ENCODE data around the gene PACSIN1.

The PACSIN1 gene

GRCh38 chr6:34515473-34516387 is 49.9 kb downstream of the PACSIN1 start:
- no peak for DNase-seq

- DNase-seq: no peak
These were observed 50.8 kb downstream of the PACSIN1 start for GRCh38 chr6:34516391-34517324.

DNA sequence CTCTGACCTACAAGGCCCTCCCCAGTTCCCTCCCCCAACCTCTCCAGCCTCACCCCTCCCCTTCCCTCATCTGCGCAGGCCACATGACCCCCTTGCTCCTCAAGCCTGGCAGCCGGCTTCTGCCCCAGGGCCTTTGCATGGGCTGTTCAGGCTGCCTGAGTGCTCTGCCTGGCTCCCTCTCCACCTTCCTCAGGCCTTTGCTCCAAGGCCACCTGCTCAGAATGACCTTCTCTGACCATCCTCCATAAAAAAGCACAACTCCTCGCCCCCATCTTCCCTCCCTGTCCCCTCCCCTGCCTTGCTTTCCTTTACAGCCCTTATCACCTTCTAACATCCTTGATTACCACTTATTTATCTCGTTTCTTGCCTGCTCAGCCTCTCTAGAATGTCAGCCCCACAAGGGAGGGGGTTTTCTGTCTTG is 51.6 kb downstream of the PACSIN1 start:
- DNase-seq: no peak

GRCh38 chr6:34517966-34518365 is 52.1 kb downstream of the PACSIN1 start:
- DNase-seq: no peak

DNA sequence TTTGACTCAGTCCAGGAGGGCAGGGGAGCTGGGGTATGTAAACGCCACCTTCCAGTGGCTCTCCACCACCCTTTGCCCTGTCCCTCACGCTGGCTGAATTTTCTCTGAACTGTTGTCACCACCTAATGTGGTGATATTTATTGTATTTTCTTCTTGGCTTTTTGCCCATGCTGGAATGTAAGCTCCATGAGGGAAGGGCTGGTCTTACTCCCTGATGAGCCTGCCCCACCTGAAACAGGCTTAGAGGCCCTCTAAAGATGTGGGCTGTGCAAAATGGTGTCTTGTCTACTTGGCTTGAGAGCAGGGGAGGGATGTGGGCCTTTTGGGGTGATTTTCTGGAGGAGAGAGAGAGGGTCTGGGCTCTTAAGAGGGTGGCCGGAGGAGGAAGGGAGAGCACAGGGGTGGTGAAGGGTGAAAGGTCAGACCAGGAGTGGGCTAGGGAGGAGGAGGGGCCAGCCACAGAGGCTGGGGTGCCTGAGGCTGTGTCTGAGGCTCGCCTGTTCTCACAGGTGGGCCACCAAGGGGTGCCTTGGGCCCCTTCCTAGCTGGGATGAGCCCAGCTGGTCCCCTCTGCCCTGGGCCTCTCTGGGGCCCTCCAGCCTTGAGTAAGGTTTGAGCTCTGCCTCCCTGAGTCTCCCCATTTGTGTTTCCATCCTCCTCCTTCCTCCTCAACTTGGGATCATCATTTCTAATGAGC is 52.9 kb downstream of the PACSIN1 start:
- no peak for DNase-seq

DNA sequence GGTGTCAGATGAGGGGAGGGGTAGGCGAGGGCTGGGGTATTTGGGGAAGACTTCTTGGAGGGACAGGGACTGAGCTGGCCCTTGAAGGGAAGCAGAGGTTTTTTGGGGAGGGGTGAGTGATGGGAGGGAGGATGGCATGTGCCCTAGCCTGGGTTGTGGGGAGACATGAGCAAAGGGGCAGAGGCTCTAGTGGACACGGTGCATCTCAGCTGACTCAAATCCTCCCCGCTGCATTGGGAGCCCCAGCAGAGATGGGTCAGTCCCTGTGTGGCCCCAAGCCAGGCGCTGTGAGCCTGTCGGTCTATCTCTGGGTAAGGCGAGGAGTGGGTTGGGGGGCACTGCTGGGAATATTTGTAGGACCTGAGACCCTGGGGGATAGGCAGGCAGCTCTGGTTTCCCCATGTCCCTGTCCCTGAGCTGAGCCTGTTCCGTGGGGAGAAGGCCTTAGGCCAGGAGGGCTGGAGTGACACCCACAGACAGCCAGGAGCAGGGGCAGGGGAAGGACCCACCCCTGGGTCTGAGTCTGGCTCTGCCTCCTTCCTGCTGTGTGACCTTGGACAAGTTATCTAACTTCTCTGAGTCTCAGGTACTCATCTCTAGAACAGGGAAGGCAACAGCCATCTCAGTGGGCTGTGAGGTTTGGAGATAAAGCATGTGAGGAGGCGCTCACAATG is 54.2 kb downstream of the PACSIN1 start:
- DNase-seq: no peak

- no peak for DNase-seq
These were observed 55.0 kb downstream of the PACSIN1 start for GRCh38 chr6:34520645-34521462.

GRCh38 chr6:34521463-34522285 is 55.8 kb downstream of the PACSIN1 start:
- DNase-seq: no peak

DNA sequence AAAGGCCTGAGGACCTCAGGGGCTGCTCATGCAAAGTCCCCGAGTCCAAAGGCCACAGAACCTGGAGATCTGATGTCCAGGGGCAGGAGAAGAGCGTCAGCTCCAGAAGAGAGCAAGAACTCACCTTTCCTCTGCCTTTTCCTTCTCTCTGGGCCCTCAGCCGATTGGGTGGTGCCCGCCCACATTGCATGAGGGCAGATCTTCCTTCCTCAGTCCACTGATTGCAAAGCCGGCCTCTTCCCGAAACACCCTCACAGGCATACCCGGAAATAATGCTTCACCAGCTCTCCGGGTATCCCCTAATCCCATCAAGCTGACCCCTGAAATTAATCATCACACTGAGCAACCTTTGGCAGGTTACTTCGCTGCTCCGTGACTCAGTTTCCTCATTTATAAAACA is 56.9 kb downstream of the PACSIN1 start:
- DNase-seq: no peak

GRCh38 chr6:34523441-34524206 is 57.7 kb downstream of the PACSIN1 start:
- no peak for DNase-seq

DNA sequence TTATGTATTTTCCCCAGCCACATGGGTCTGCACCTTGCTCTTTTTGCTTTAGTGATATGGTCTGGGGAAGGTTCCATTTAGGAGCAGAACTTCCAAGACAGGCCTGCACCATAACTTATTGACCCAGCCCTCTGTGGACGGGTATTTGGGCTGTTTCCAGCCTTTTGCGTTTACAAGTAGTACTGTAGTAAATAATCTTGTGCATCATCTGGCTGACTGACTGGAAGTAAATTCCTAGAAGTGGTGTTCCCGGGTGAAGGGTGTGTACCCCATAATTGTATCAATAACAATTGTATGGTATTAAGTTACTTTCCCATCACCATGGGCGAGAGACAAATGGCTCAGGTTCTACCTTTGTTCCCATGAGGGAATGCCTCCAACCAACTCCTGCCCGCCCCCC is 58.6 kb downstream of the PACSIN1 start:
- DNase-seq: no peak

GRCh38 chr6:34524971-34525370 is 59.1 kb downstream of the PACSIN1 start:
- DNase-seq: no peak

DNA sequence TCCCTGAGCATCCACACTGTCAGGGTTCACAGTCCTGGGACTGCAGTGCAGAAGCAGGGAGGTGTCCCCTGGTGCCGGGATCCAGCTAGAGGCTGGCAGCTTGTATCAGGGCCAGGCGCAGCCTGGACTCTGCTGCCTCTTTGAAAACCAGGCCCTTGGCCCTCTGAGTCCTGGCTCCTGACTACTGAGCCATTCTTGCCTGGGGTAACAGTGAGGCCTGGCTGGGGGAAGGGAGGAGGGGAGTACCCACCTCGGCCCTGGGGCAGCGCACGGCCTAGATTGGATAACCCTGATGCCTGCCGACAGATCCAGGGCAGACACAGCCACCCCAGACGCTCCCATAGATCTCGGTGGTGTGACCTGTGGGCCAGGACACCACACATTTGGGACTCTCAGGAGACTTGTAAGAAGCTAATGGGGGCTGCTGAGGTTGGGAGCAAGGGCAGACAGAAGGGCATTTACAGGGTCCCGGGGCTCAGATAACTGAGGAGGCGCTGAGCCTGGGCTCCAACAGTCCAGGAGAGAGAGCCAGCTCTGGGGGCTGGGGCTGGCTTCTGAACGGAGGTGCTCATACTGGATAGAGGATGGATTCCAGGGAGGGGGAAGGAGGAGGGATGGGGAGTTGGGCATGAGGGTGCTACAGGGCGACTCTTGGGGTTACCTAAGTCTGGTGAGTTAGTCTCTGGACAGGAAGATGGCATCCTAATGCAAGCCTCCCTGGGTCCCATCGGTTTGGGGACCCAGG is 59.7 kb downstream of the PACSIN1 start:
- no peak for DNase-seq

DNA sequence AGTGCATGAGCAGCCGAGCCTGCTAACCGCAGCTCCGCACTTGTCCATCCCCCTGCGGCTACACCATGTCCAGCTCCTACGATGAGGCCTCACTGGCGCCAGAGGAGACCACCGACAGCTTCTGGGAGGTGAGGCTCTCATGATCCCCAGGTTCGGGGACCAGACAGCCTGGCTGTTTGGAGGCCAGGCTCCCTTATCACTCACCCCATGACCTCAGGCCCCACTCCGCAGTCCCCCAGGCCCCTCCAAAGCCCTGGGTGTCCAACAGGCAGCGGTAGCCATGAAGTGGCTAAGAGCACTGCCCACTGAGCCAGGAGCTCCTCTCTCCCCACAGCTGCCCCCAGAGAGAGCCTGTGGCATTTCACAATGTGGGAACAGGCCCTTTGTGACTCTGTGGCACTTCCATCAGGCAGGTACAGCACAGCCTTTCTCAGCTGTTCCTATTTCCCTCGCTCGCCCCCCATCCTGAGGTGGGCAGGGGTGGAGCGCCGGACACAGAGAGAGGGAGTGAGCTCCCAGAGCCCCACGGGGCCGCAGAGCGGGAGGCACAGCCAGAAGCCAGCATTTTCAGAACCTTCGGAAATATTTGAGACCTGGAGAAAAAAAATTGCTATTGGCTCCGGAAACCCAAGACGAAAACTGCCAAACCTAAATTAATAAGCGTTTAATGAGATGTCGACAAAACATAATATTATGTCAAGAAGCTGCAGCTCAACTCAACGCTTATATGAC is 60.5 kb downstream of the PACSIN1 start:
- no peak for DNase-seq

GRCh38 chr6:34526992-34527728 is 61.3 kb downstream of the PACSIN1 start:
- DNase-seq: peak; percentile 72

- no peak for DNase-seq
These were observed 62.1 kb downstream of the PACSIN1 start for GRCh38 chr6:34527751-34528670.

Measured in NCI-H446 treated with DMSO at 0.1 percent for 48 hours (cell line).